CD4-positive, alpha-beta T cell treated with Interleukin-15 for 1 hour (primary cell): Measurements from ENCODE around the gene CD164L2.
A peak's percentile ranks its signal among the peaks of the same experiment; 100 is the strongest.

Experiments used
- DNase-seq: peaks from one replicate; pipeline ENCODE4 v3.0.0-alpha.2; 2020

The CD164L2 gene

GRCh38 chr1:27361044-27361402 is 22.1 kb downstream of the CD164L2 start:
- DNase-seq: no peak

DNA sequence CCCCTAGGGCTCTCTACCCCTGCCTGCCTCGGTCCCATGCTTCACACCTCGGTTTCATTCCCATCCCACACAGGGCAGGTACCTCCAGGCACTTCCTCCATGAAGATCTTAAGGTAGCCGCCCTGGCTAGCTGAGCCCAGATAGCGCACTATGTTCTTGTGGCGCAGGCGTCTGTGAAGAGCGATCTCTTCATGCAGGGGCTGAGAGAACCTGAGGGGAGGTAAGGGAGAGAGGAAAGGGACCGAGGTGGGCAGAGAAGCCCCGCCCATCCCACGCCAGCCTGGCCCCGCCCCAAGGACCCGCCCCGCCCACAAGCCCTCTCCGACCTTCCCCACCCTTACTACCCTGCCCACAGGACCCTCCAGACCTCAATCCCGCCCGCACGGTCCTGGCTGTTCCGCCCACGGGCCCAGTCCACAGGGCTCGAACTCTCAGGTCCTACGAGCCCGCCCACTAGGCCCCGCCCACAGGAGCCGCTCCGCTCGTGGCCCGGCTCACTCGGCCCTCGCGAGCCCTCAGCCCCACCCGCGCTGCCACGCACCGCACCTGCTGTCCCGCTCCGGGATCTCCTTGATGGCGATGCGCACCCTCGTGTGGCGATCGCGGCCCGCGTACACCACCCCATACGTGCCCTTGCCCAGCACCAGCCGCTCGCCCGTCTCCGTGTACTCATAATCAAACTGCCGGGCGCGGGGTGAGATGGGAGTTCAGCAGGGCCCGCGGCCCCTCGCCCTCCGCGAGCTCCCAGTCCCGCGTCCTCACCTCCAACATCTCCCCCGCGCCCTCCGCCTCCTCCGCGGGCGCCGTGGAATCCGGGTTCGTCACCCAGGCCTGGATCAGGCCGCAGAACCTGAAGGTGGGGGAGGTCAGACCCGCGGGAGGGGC is 22.7 kb downstream of the CD164L2 start:
- DNase-seq: peak; percentile 44

DNA sequence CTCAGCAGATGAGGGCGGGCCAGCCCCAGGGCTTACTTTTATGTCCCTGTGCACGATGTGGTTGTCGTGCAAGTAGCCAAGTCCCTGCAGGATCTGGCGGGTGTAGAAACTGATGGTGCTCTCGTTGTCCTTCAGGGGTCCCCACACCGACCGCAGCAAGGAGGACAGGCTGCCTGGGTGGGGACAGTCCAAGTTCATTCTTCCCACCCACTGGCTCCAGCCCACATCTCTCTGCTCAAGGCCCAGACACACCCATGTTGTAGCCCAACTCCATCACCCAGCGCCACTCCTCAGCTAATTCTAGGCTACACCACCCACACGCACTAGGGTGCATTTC is 23.3 kb downstream of the CD164L2 start:
- DNase-seq: no peak

- no peak for DNase-seq
Observed at GRCh38 chr1:27358928-27359313, 24.2 kb downstream of the CD164L2 start.

DNA sequence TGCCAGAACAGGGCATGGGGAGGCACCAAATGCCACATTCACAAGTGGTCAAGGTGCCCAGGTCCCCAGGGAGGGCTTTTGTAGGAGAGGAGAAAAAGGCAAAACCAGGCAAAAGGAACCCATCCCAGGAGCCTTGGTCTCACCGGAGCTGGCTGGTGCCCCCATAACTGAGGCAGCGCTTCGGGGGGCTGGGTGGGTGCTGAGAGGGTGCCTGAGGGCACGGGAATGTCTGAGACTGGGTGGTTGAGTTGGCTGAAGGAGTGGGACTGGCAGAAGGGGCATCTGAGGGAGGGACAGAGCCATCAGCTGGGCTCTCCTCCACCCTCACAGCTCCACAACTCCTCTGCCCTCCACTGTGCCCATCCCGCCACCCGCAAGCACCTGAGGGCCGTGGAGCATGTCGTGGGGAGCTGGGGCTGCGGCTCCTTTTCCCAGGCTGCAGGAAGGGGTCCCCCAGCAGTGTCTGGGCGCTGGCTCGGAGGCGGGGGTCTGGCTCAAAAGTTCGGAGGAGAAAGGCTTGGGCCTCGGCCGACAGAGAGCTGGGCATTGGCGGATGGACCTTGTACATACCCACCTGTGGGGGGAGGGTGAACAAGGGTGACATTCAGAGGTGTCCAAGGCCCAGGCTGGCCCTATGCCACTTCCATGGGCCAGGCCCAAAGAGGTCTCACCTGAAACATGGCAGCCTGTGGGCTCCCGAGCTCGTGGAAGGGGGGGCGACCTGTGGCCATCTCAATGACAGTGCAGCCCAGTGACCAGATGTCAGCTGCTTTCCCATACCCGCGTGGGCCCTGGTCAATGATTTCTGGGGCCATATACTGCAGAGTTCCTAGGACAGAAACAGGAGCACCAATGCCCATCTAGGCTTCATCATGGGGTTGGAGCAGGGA is 24.9 kb downstream of the CD164L2 start:
- no peak for DNase-seq

GRCh38 chr1:27357281-27358037 is 25.7 kb downstream of the CD164L2 start:
- DNase-seq: peak; percentile 83

DNA sequence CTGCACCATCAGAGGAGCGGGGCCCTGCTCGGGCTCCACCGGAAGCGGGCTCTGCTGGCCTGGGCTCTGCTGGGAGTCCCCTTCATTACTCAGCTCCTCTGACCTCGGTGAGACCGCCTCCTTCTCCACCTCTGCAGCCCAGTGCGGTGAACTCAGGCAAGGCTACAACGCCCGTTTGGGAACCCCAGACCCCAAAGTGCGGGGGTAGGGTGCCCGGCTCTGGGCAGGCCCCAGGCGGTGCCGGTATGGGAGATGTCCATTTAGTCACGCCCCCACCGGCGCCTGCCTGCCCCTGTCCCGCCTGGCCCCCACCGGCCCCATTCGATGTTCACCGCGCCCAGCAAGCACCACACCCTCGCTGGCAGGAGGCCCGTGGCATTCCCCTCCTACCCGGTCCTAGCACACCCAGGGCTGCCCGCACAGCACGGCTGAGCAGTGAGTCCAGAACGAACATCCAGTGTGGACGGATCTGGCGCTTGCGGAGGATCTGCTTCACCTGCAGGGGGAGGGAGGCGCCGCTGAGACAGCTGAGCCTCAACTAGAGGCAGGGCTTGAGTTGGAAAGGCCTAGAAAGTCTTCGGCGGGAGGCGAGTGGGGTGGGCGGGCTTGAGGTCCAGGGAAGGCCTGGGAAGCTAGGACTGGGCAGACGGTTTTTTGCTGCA is 26.4 kb downstream of the CD164L2 start:
- peak; percentile 35 for DNase-seq

DNA sequence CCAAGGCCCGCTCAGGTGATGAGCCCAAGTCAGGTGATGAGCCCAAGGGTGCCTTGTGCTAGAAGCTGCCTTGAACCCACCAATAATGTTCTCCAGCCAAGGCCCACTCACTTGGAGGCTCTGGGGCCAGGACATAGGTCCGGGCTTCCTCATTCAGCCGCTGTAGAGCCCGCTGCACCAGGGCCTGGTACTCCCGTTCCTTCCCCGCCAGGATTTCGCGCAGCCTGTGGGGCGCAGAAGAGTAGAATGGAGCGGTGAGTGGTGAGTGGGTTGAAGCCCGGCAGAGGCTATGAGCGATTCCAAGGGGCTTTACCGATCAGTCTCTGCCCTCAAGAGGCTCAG is 26.9 kb downstream of the CD164L2 start:
- DNase-seq: no peak

GRCh38 chr1:27355683-27356082 is 27.4 kb downstream of the CD164L2 start:
- no peak for DNase-seq

DNA sequence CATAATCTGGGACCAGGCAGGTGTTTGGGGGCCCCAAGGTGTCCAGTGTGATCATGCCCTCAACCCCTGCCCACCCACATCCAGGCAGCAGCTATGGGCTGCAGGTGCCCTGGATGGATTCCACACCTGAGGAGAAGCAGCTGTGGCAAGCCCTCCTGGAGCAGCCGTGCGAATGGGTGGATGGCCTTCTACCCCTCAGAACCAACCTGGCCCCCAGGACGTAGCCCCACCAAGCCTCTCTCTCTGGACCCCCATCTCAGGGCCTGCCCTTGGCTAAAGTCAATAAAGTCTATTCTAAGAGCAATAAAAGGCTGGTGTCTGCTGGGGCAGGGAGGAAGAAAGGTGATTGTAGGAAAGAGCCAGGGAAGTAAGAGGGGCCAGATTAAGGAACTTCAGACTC is 29.5 kb downstream of the CD164L2 start:
- no peak for DNase-seq

DNA sequence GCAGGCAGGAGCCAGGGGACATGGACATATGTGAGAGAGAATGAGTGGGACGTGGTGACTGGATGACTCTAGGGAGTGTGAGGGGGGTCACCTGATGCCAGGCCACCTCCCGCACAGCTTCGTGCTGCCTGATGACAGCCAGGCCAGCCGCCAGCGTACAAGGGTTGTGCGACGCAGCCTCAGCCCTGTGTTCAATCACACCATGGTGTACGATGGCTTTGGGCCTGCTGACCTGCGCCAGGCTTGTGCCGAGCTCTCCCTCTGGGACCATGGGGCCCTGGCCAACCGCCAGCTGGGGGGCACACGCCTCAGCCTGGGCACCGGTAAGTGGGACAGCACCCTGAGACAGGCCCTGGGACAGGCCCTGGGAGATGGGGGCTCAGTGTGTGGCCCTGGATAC is 30.0 kb downstream of the CD164L2 start:
- DNase-seq: no peak

- DNase-seq: no peak
Observed at GRCh38 chr1:27351541-27352107, 31.5 kb downstream of the CD164L2 start.

DNA sequence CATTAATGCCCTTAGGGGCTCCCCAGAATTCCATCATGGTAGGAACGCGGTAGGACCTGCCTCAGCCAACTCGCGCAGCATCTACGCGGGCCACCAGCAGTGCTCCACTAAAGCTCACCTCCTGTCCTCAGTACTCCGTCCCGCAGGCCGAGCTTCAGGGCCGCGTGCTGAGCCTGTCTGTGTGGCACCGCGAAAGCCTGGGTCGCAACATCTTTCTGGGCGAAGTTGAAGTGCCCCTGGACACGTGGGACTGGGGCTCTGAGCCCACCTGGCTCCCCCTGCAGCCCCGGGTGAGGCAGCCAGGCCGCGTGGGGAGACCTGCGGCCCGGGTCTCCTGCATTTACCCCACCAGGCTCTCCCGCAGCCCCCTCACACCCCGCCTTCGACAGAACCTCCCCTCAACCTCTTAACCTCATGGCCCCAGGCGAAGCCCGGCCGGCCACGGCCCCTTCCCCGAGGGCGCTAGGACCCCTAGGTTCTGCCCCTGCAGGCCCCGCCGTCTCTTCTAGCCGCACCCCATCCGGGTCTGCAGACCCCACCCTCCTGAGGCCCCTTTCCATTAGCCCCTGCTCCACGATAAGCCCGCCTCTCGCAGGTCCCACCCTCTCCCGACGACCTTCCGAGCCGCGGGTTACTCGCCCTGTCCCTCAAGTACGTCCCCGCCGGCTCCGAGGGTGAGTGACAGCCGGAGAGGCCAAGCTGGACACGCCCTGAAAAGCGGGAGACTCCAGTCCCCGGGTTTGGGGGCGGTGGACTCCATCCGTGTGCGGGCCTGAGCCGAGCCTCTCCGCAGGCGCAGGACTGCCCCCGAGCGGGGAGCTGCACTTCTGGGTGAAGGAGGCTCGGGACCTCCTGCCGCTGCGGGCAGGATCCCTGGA is 32.2 kb downstream of the CD164L2 start:
- DNase-seq: no peak

DNA sequence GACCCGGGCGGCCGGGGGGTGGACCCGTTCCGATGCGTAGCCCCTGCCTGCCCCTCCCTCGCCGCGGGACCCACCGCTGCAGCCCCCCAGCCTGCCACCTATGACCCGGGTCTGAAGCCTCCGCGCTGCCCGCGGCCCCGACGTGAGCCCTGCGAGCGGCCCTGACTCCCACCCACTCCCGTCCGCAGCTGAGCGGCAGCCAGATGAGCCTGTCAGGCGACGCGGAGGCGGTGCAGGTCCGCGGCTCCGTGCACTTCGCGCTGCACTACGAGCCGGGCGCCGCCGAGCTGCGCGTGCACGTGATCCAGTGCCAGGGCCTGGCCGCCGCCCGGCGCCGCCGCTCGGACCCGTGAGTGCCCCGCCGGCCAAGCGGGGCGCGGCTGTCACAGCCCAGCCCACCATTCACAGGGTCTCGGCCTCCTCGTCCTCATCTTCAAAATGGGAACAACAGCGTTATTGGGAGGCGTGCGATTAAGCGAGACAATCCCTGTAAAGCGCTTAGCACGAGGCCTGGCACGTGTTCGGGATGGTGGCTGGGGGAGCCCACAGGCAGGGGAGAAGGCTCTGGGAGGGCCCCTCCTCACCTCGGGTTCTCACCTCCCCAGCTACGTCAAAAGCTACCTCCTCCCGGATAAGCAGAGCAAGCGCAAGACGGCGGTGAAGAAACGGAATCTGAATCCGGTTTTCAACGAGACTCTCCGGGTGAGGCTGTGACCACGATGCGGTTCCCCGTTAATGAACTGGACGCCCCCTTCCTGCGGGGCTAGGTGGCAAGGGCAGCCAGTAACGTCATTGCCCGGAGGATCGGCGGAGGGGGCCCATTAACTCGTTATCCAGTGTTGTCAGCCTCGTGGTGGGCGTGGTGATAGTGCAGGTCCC is 33.1 kb downstream of the CD164L2 start:
- no peak for DNase-seq

DNA sequence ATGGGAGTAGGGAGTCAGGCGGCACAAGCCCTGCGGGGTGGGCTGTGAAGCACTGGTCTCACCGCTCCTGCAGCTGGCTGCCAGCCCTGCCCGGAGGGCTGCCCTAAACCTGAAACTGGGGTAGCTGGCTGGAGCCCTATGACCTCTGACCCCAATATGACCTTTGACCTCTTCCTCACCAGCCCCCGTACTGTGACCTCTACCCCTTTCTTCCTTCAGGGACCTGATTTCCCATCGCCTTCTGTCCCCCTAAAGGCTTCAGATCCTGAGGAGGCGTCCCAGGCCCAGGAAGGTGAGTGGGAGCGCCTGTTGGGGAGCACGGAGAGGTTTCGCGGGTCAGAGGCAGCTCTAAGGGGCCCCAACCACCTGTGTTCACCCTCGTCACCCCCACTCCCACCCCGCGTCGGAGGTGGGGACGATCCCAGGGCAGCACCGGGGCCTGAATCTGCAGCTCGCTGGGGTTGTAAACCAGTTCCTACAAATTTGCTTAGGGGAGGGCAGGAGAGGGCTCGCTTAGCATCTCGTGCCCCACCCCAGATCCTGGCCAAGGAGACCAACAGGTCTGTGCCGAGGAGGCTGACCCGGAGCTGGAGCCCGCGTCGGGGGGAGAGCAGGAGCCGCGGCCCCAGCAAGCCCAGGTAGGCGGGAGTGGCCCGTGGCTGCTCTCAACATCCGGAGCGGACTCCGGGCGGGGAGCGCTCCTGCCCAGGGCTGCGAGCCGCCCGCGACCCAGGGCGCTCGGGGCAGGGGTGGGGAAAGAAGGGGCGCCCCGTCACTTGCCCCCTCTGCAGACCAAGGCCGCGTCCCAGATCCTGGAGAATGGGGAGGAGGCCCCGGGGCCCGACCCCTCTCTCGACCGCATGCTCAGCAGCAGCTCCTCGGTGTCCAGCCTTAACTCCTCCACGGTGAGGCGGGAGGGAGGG is 34.0 kb downstream of the CD164L2 start:
- DNase-seq: no peak

DNA sequence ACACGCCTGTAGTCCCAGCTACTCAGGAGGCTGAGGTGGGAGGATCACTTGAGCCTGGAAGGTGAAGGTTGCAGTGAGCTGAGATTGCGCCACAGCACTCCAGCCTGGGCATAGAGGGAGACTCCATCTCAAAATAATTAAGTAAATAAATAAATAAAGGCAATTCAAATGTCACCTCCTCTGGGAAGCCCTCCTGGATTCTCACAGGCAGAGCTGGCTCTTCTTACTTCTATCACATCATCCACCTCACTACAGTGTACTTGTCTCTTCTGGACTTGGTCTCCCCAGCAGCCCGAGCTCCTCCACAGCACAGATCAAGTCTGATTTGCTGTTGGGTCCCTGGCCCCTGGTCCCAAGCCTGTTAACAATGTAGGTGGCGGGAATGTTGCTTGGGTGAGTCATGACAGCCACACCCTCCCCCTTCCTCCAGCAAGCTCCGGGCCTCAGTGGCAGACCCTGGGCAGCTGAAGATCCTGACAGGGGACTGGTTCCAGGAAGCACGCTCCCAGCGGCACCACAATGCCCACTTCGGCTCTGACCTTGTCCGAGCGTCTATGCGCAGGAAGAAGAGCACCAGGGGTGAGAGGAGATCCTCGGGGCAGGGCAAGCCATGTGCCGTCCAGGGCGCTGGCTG is 36.0 kb downstream of the CD164L2 start:
- no peak for DNase-seq

GRCh38 chr1:27346357-27346756 is 36.8 kb downstream of the CD164L2 start:
- DNase-seq: no peak

- no peak for DNase-seq
Observed at GRCh38 chr1:27345272-27345671, 37.9 kb downstream of the CD164L2 start.

GRCh38 chr1:27343639-27344025 is 39.5 kb downstream of the CD164L2 start:
- no peak for DNase-seq
